ENCODE measurements around the gene CEP41. TPM values are rescaled to one million over a fixed set of nuclear protein-coding genes. Genes with fewer than 3 reads are reported as not detected.
A peak's percentile ranks its signal among the peaks of the same experiment; 100 is the strongest.

Gene CEP41
- total RNA-seq, 2 experiments from 2014 or later, result 27.1 to 28.7 TPM

GRCh38 chr7:130444751-130445407, 4.1 kb upstream of the CEP41 start:
- Mint-ChIP-seq H3K4me1 (peaks cover 23% of the 10 kb centered on the region), H3K36me3 (peaks cover 15% of the 10 kb centered on the region), H3K27ac (peak overlapping the region; percentile 56), H3K9me3 (peaks cover 8% of the 10 kb centered on the region), H3K4me3 (no peak overlapping the region), H3K27me3 (no peaks in the 10 kb centered on the region)
- POLR2A ChIA-PET, result interaction anchor here (0.6 kb wide), 1 partner anchor 8 kb away, joined by 3 read pairs; no protein-coding TSS in a partner anchor
- DNase-seq, result no peak
- no peak for ATAC-seq (ENCODE audit: low read depth)

GRCh38 chr7:130444234-130444633, 3.4 kb upstream of the CEP41 start:
- POLR2A ChIA-PET, result interaction anchor here (0.6 kb wide), 1 partner anchor 8 kb away, joined by 3 read pairs; no protein-coding TSS in a partner anchor
- ATAC-seq (ENCODE audit: low read depth) (no peak), DNase-seq (no peak)
- Mint-ChIP-seq H3K36me3 (peaks cover 20% of the 10 kb centered on the region), H3K27me3 (no peaks in the 10 kb centered on the region), H3K9me3 (peaks cover 8% of the 10 kb centered on the region), H3K27ac (no peak overlapping the region), H3K4me3 (no peak overlapping the region), H3K4me1 (peaks cover 29% of the 10 kb centered on the region)

- POLR2A ChIA-PET, result no interaction called here
- Mint-ChIP-seq H3K27me3 (no peaks in the 10 kb centered on the region), H3K27ac (no peak overlapping the region), H3K4me1 (peaks cover 36% of the 10 kb centered on the region), H3K36me3 (peaks cover 20% of the 10 kb centered on the region), H3K4me3 (no peak overlapping the region), H3K9me3 (peaks cover 4% of the 10 kb centered on the region)
- ATAC-seq (ENCODE audit: low read depth) (no peak), DNase-seq (no peak)
These were observed 1.8 kb upstream of the CEP41 start for GRCh38 chr7:130442601-130443000.

- peaks cover 40% of the 10 kb centered on the region for H3K4me1 Mint-ChIP-seq
- peak overlapping the region; percentile 98 for H3K27ac Mint-ChIP-seq
- H3K4me3 Mint-ChIP-seq, result peak overlapping the region; percentile 100
- POLR2A ChIA-PET, result interaction anchor here (0.6 to 2.4 kb wide), 9 partner anchors 14 to 398 kb away, joined by 3 to 10 read pairs (median 4); partner anchors contain the start of gene TMEM209
- ATAC-seq (ENCODE audit: low read depth), result no peak
- H3K36me3 Mint-ChIP-seq, result peaks cover 18% of the 10 kb centered on the region
- H3K27me3 Mint-ChIP-seq, result no peaks in the 10 kb centered on the region
- H3K9me3 Mint-ChIP-seq, result peaks cover 2% of the 10 kb centered on the region
- DNase-seq, result no peak
These were observed 623 bp upstream of the CEP41 start for GRCh38 chr7:130441408-130441869.

GRCh38 chr7:130436253-130436652, 4.6 kb downstream of the CEP41 start:
- POLR2A ChIA-PET, result no interaction called here
- H3K36me3 Mint-ChIP-seq, result peaks cover 25% of the 10 kb centered on the region
- DNase-seq (no peak), ATAC-seq (ENCODE audit: low read depth) (no peak)
- peaks cover 36% of the 10 kb centered on the region for H3K4me1 Mint-ChIP-seq
- no peaks in the 10 kb centered on the region for H3K9me3 Mint-ChIP-seq
- no peaks in the 10 kb centered on the region for H3K27me3 Mint-ChIP-seq
- H3K4me3 Mint-ChIP-seq, result no peak overlapping the region
- peak overlapping the region; percentile 55 for H3K27ac Mint-ChIP-seq

GRCh38 chr7:130435311-130435854, 5.4 kb downstream of the CEP41 start:
- peaks cover 32% of the 10 kb centered on the region for H3K4me1 Mint-ChIP-seq
- no peaks in the 10 kb centered on the region for H3K27me3 Mint-ChIP-seq
- H3K27ac Mint-ChIP-seq, result peak overlapping the region; percentile 43
- ATAC-seq (ENCODE audit: low read depth) (no peak), DNase-seq (no peak)
- H3K4me3 Mint-ChIP-seq, result no peak overlapping the region
- H3K9me3 Mint-ChIP-seq, result no peaks in the 10 kb centered on the region
- POLR2A ChIA-PET, result no interaction called here
- H3K36me3 Mint-ChIP-seq, result peaks cover 22% of the 10 kb centered on the region

- Mint-ChIP-seq H3K4me1 (peaks cover 26% of the 10 kb centered on the region), H3K27me3 (no peaks in the 10 kb centered on the region), H3K27ac (no peak overlapping the region), H3K4me3 (no peak overlapping the region), H3K9me3 (no peaks in the 10 kb centered on the region), H3K36me3 (peaks cover 18% of the 10 kb centered on the region)
- POLR2A ChIA-PET, result interaction anchor here (0.7 to 1.3 kb wide), 3 partner anchors 12 to 25 kb away, joined by 3 to 4 read pairs (median 3); no protein-coding TSS in a partner anchor
- ATAC-seq (ENCODE audit: low read depth) (peak; percentile 17), DNase-seq (no peak)
These were observed 7.5 kb downstream of the CEP41 start for GRCh38 chr7:130433301-130433700.

DNA sequence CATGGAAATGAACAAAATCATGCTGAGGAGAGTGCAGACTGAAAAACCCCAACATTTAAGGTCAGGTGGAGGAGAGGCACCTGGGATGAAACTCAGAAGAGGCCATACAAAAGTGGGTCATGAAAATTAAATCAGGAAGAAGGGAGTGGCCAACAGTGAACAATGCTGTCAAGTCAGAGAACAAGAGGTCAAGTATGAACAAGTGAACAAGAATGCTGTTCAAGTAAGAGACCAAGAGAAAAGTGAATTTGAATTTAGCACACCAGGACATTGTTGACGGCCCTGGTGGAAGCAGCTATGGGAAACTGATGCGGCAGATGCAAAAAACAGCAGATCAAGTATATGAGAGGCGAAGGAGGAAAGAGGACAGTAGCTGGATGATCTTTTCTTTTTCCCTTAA, 7.9 kb downstream of the CEP41 start:
- H3K9me3 Mint-ChIP-seq, result no peaks in the 10 kb centered on the region
- no peak for DNase-seq
- peaks cover 16% of the 10 kb centered on the region for H3K36me3 Mint-ChIP-seq
- no peak overlapping the region for H3K27ac Mint-ChIP-seq
- ATAC-seq (ENCODE audit: low read depth), result no peak
- H3K27me3 Mint-ChIP-seq, result no peaks in the 10 kb centered on the region
- POLR2A ChIA-PET, result interaction anchor here (0.7 to 0.8 kb wide), 2 partner anchors 22 to 26 kb away, joined by 3 to 4 read pairs; no protein-coding TSS in a partner anchor
- no peak overlapping the region for H3K4me3 Mint-ChIP-seq
- H3K4me1 Mint-ChIP-seq, result peaks cover 23% of the 10 kb centered on the region

- Mint-ChIP-seq H3K36me3 (peaks cover 16% of the 10 kb centered on the region), H3K4me1 (peaks cover 23% of the 10 kb centered on the region), H3K27ac (no peak overlapping the region), H3K9me3 (no peaks in the 10 kb centered on the region), H3K4me3 (no peak overlapping the region), H3K27me3 (no peaks in the 10 kb centered on the region)
- ATAC-seq (ENCODE audit: low read depth), result no peak
- no peak for DNase-seq
- POLR2A ChIA-PET, result no interaction called here
These were observed 9.8 kb downstream of the CEP41 start for GRCh38 chr7:130430841-130431666.

DNA sequence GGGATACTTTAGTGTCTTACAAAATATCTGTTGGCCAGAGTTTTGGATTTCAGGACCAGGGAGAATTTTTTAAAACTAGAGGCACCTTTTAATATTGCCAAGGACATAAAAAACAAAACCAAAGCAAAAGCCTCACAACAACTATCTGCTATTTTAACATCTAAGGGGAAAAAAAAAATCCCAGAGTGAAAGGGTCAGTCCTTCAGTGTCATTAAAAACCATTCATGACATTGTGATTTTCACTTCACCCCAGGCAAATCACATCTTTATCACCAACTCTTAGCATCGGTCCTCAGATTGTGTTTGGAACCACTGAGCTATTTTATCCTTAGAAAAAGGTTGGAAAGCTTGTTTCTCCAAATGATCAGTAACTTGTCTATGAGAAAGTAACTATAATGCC, 10.7 kb downstream of the CEP41 start:
- Mint-ChIP-seq H3K27ac (no peak overlapping the region), H3K9me3 (no peaks in the 10 kb centered on the region), H3K4me1 (peaks cover 26% of the 10 kb centered on the region), H3K4me3 (no peak overlapping the region), H3K27me3 (no peaks in the 10 kb centered on the region), H3K36me3 (peaks cover 21% of the 10 kb centered on the region)
- DNase-seq (no peak), ATAC-seq (ENCODE audit: low read depth) (no peak)
- POLR2A ChIA-PET, result no interaction called here

- Mint-ChIP-seq H3K4me1 (peaks cover 21% of the 10 kb centered on the region), H3K27ac (no peak overlapping the region), H3K27me3 (no peaks in the 10 kb centered on the region), H3K36me3 (peaks cover 22% of the 10 kb centered on the region), H3K4me3 (no peak overlapping the region), H3K9me3 (no peaks in the 10 kb centered on the region)
- ATAC-seq (ENCODE audit: low read depth) (no peak), DNase-seq (no peak)
- POLR2A ChIA-PET, result interaction anchor here (0.6 to 0.9 kb wide), 2 partner anchors 9 to 19 kb away, joined by 3 to 4 read pairs; no protein-coding TSS in a partner anchor
These were observed 11.8 kb downstream of the CEP41 start for GRCh38 chr7:130429019-130429418.

DNA sequence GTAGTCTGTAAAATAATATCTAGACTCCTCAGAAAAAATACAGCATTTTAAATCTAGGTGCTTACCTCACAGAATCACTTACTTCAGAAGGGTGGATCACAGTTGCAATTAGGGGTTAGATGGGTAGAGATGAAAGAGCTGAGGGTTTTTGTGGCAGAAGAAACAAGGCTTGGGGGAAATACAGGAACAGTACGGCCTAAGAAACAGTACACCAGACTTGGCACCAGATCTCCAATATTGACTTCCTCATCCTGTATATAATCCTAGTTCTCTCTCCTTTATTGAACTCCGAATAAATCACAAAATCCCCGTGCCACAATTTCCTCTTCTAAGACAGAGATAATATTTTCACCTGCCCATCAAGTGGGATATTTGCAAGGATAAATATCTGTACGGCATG, 14.3 kb downstream of the CEP41 start:
- peak; percentile 52 for ATAC-seq (ENCODE audit: low read depth)
- H3K4me3 Mint-ChIP-seq, result peak overlapping the region; percentile 38
- POLR2A ChIA-PET, result interaction anchor here (1.0 kb wide), 1 partner anchor 10 kb away, joined by 3 read pairs; no protein-coding TSS in a partner anchor
- H3K27ac Mint-ChIP-seq, result peak overlapping the region; percentile 43
- DNase-seq, result no peak
- H3K4me1 Mint-ChIP-seq, result peaks cover 35% of the 10 kb centered on the region
- H3K36me3 Mint-ChIP-seq, result peaks cover 26% of the 10 kb centered on the region
- no peaks in the 10 kb centered on the region for H3K9me3 Mint-ChIP-seq
- H3K27me3 Mint-ChIP-seq, result no peaks in the 10 kb centered on the region

- POLR2A ChIA-PET, result no interaction called here
- no peaks in the 10 kb centered on the region for H3K27me3 Mint-ChIP-seq
- H3K36me3 Mint-ChIP-seq, result peaks cover 26% of the 10 kb centered on the region
- peak overlapping the region; percentile 21 for H3K27ac Mint-ChIP-seq
- no peak for ATAC-seq (ENCODE audit: low read depth)
- DNase-seq, result no peak
- H3K9me3 Mint-ChIP-seq, result no peaks in the 10 kb centered on the region
- peak overlapping the region; percentile 44 for H3K4me3 Mint-ChIP-seq
- peaks cover 39% of the 10 kb centered on the region for H3K4me1 Mint-ChIP-seq
These were observed 15.0 kb downstream of the CEP41 start for GRCh38 chr7:130425796-130426195.

All from activated naive CD8-positive, alpha-beta T cell treated with anti-CD3 and anti-CD28 coated beads, Interleukin-2, amount 10 ng/mL, durations not matched to agents 7 days and 5 days (primary cell).